Activated CD8-positive, alpha-beta T cell treated with anti-CD3 and anti-CD28 coated beads for 36 hours (primary cell): Measurements from ENCODE around the gene PLET1. TPM values are rescaled to one million over a fixed set of nuclear protein-coding genes. Genes with fewer than 3 reads are reported as not detected.

Source experiments
- ATAC-seq: fragments of 200-7000 bp; cut with Tn5 transposase; one replicate; pipeline ENCODE4 v1.10.0; 2021; ENCODE audit warnings: mild to moderate bottlenecking, moderate library complexity
- CTCF ChIA-PET: fragments of 350-600 bp; sonication (Branson Sonifier 250); formaldehyde crosslinking; loops from one replicate; lab custom pipeline; 2021; ENCODE audit warnings: antibody characterized with exemption; lab: Charles Lee
- POLR2A ChIA-PET: fragments of 350-600 bp; sonication (Branson Sonifier 250); formaldehyde crosslinking; loops from one replicate; lab custom pipeline; 2021; ENCODE audit warnings: antibody characterized with exemption; lab: Charles Lee
- DNase-seq: peaks from one replicate; pipeline ENCODE4 v3.0.0-alpha.2; 2020
- H3K27ac Mint-ChIP-seq: one replicate; pipeline ENCODE4 v1.8.0; 2021; ENCODE audit warnings: mild to moderate bottlenecking, mixed read lengths
- H3K27me3 Mint-ChIP-seq: one replicate; pipeline ENCODE4 v1.8.0; 2021; ENCODE audit warnings: mixed read lengths
- H3K36me3 Mint-ChIP-seq: one replicate; pipeline ENCODE4 v1.8.0; 2021; ENCODE audit warnings: low read depth, mixed read lengths
- H3K4me1 Mint-ChIP-seq: one replicate; pipeline ENCODE4 v1.8.0; 2021; ENCODE audit warnings: low read depth, mixed read lengths
- H3K4me3 Mint-ChIP-seq: one replicate; pipeline ENCODE4 v1.8.0; 2021; ENCODE audit warnings: mild to moderate bottlenecking, moderate library complexity, mixed read lengths
- H3K9me3 Mint-ChIP-seq: one replicate; pipeline ENCODE4 v1.8.0; 2021; ENCODE audit warnings: mixed read lengths
- intact Hi-C: fragments of 100-400 bp; cut with micrococcal nuclease; formaldehyde crosslinking; loops from one replicate; pipeline ENCODE4 v1.10.0; 2022
- total RNA-seq, 2 experiments: library from RNA; stranded (reverse); gene quantifications; one replicate each; pipeline ENCODE4 v1.2.3, GENCODE V29; 2021
- TF ChIP-seq, protein P1 (sequence below): fragments of 200-600 bp; IDR thresholded peaks from one replicate; pipeline ENCODE4 v1.8.0; 2022; ENCODE audit warnings: antibody characterized with exemption, mild to moderate bottlenecking

PLET1 gene
- total RNA-seq, 2 experiments from 2014 or later, result not detected

GRCh38 chr11:112248201-112248600 is 12.5 kb downstream of the PLET1 start:
- CTCF ChIA-PET, result interaction anchor here (5.7 kb wide), 1 partner anchor 32 kb away, joined by 18 read pairs; no protein-coding TSS in a partner anchor
- TF ChIP-seq, protein P1, sequence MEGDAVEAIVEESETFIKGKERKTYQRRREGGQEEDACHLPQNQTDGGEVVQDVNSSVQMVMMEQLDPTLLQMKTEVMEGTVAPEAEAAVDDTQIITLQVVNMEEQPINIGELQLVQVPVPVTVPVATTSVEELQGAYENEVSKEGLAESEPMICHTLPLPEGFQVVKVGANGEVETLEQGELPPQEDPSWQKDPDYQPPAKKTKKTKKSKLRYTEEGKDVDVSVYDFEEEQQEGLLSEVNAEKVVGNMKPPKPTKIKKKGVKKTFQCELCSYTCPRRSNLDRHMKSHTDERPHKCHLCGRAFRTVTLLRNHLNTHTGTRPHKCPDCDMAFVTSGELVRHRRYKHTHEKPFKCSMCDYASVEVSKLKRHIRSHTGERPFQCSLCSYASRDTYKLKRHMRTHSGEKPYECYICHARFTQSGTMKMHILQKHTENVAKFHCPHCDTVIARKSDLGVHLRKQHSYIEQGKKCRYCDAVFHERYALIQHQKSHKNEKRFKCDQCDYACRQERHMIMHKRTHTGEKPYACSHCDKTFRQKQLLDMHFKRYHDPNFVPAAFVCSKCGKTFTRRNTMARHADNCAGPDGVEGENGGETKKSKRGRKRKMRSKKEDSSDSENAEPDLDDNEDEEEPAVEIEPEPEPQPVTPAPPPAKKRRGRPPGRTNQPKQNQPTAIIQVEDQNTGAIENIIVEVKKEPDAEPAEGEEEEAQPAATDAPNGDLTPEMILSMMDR, result no peak
- POLR2A ChIA-PET, result interaction anchor here (0.6 kb wide), 1 partner anchor 747 kb away, joined by 3 read pairs; no protein-coding TSS in a partner anchor
- no peaks in the 10 kb centered on the region for H3K4me1 Mint-ChIP-seq
- H3K9me3 Mint-ChIP-seq, result peaks cover 4% of the 10 kb centered on the region
- H3K4me3 Mint-ChIP-seq, result no peak overlapping the region
- intact Hi-C loops, result no loop called here
- DNase-seq (no peak), ATAC-seq (no peak)
- H3K27me3 Mint-ChIP-seq, result no peaks in the 10 kb centered on the region
- H3K27ac Mint-ChIP-seq, result no peak overlapping the region
- peaks cover 10% of the 10 kb centered on the region for H3K36me3 Mint-ChIP-seq

GRCh38 chr11:112247201-112247600 is 13.5 kb downstream of the PLET1 start:
- TF ChIP-seq, protein P1, result no peak
- ChIA-PET POLR2A (no interaction called here), CTCF (interaction anchor here (5.7 kb wide), 1 partner anchor 33 kb away, joined by 18 read pairs; no protein-coding TSS in a partner anchor)
- ATAC-seq, result no peak
- Mint-ChIP-seq H3K27ac (no peak overlapping the region), H3K4me3 (no peak overlapping the region), H3K9me3 (peaks cover 4% of the 10 kb centered on the region), H3K36me3 (peaks cover 16% of the 10 kb centered on the region), H3K27me3 (no peaks in the 10 kb centered on the region), H3K4me1 (no peaks in the 10 kb centered on the region)
- intact Hi-C loops, result no loop called here
- no peak for DNase-seq

GRCh38 chr11:112241486-112241885 is 19.2 kb downstream of the PLET1 start:
- CTCF ChIA-PET, result no interaction called here
- no peak for DNase-seq
- H3K27ac Mint-ChIP-seq, result no peak overlapping the region
- TF ChIP-seq, protein P1, result no peak
- H3K9me3 Mint-ChIP-seq, result peaks cover 4% of the 10 kb centered on the region
- no peak overlapping the region for H3K4me3 Mint-ChIP-seq
- ATAC-seq, result no peak
- intact Hi-C loops, result no loop called here
- H3K27me3 Mint-ChIP-seq, result no peaks in the 10 kb centered on the region
- no peaks in the 10 kb centered on the region for H3K4me1 Mint-ChIP-seq
- peaks cover 48% of the 10 kb centered on the region for H3K36me3 Mint-ChIP-seq
- POLR2A ChIA-PET, result no interaction called here

GRCh38 chr11:112238041-112238440 is 22.6 kb downstream of the PLET1 start:
- H3K4me3 Mint-ChIP-seq, result no peak overlapping the region
- intact Hi-C loops, result no loop called here
- no peaks in the 10 kb centered on the region for H3K4me1 Mint-ChIP-seq
- ChIA-PET POLR2A (interaction anchor here (1.5 kb wide), 1 partner anchor 14 kb away, joined by 3 read pairs; no protein-coding TSS in a partner anchor), CTCF (no interaction called here)
- H3K27me3 Mint-ChIP-seq, result no peaks in the 10 kb centered on the region
- H3K27ac Mint-ChIP-seq, result no peak overlapping the region
- ATAC-seq, result no peak
- TF ChIP-seq, protein P1, result no peak
- no peak for DNase-seq
- peaks cover 49% of the 10 kb centered on the region for H3K36me3 Mint-ChIP-seq
- no peaks in the 10 kb centered on the region for H3K9me3 Mint-ChIP-seq

- no peak for ATAC-seq
Observed at GRCh38 chr11:112237451-112237850, 23.2 kb downstream of the PLET1 start.

More at GRCh38 chr11:112237451-112237850, 23.2 kb downstream of the PLET1 start:
- no peak for DNase-seq
- ChIA-PET POLR2A (interaction anchor here (1.5 kb wide), 1 partner anchor 14 kb away, joined by 3 read pairs; no protein-coding TSS in a partner anchor), CTCF (no interaction called here)
- Mint-ChIP-seq H3K4me3 (no peak overlapping the region), H3K9me3 (no peaks in the 10 kb centered on the region), H3K27me3 (no peaks in the 10 kb centered on the region), H3K4me1 (no peaks in the 10 kb centered on the region), H3K36me3 (peaks cover 44% of the 10 kb centered on the region), H3K27ac (no peak overlapping the region)
- TF ChIP-seq, protein P1, result no peak
- intact Hi-C loops, result no loop called here
